SHP77 treated with DMSO at 0.1 percent for 48 hours (cell line): ENCODE results near the gene GNS.

Source experiments
- DNase-seq: peaks from one replicate; lab custom pipeline; 2025; lab: John Stamatoyannopoulos, UW

Gene GNS

DNA sequence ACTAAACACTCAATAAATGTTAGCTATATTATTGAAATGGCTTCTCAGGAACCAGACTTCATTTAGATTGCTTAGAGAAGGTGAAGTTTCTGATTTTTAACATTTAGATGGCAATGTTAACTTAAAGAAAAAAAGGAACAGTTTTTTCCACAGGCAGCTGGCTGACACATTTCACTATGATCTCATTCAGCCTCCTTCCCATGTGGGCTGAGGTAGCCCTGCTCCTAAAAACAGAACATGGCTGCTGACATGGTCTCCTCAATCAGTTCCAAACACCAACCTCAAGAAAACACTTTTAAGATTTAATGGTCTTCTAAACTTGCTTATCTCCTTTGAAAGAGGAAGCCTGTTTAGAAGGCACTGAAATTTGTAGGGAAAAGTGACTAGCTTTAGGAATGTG is 23.8 kb downstream of the GNS start:
- DNase-seq: no peak

DNA sequence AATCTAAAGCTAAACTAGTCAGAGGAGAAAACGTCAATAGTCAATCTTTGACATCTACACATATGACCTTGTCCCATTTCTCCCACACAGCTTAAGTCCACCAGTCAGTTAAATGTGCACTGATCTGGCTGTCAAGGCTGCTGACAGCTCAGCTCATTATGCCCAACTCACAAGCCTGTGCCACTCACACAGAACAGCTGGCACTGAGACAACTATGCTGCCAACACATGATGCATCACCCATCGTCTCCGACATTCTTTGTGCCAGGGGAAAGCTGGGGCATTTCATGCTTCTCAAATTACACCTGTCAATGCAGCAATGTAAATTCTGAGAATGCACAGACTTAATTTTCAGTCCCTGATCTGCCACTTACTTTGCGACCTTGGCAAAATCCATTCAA is 25.3 kb downstream of the GNS start:
- no peak for DNase-seq

DNA sequence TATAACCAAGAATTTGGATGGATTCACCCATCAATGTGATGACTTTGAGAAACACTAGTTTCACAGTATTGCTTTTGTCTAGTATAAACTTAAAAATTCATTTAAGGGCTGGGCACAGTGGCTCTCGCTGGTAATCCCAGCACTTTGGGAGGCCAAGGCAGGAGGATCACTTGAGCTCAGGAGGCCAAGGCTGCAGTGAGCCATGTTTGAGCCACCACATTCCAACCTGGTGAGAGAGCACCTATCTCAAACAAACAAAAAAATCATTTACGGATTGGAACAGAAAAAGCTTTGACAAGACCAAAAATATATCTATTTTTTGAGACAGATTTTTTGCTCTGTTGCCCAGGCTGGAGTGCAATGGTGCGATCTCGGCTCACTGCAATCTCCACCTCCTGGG is 27.5 kb downstream of the GNS start:
- no peak for DNase-seq

DNA sequence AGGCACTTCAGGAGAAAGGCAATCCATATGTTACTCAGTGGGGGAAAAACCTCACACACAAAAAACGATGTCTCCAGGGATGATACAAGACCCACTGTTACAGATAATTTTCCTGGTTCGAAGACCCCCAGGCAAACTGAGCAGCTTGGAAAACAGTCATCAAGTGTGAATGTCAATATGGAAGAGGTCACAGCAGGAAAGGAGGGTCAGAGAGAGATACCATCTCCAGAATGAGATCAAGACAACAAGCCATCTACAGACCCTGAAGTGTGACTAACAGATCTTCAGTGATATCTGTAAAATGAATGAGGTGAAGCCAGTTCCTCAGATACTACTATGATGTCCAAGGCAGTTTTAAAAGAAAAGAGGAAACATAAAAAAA is 28.6 kb downstream of the GNS start:
- no peak for DNase-seq

DNA sequence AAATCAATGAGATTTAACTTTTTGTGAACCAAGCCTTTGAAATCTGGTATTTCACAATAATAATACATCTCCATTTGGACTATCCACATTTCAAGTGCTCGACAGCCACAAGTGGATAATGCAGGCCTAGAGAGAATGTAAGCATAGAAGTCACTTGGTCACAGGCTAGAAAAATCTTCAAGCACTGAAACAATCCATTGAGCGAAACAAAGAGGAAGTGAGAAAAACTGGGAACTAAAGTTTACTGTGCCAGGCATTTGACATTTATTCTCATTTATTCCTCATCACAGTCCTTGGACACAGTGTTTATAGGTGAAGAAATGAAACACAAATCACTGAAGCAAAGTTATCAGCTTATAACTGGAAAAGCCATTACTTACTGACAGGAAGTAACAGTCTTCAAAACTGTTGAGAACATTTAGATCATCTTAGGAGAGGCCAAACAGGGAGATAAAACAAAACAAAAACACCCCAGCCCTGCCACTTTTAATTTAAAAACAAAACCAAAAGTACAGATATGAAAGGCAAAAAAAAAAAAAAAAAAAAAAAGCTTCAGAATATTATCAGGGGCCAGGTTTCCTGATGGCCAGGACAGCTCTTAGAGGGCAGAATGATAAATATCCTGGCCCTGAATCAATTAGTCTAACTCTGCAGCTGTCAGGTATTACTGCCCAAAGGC is 29.2 kb downstream of the GNS start:
- DNase-seq: no peak

DNA sequence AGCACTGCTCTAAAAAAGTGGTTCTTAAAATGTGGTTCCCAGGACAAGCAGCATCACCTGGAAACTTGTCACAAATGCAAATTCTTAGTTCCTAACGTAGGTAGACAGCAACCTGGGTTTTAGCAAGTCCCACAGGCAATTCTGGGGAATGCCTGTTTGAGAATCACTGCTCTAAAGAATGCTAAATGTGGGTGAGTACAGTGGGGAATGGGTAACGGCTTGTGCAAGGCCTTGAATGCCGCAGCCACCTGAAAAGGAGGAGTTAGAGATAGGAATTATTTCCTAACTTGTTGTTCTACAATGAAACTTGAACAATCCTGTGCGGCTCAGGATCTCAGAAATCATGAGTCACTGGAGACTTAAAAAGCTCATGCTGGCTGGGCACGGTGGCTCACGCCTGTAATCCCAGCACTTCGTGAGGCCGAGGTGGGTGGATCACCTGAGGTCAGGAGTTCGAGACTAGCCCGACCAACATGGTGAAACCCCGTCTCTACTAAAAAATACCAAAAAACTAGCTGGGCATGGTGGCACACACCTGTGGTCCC is 34.9 kb downstream of the GNS start:
- no peak for DNase-seq

DNA sequence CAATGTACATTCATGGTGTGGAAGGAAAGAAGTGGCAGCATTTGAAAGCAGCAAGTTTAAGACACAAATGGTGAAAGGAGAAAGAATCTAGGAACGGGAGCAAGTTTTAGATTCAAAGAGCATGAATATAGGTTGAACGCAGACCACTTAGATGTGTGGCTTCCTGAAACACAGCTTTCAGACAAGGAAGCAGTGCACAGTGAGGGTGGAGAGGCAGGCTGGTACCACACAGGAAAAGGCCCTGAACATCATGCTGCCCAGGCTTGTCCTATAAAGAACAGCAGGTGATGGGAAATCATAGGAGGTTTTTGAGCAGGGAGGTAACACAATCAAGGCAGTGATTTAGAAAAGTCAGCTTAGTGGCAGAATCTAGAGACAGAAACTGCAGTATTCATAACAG is 35.6 kb downstream of the GNS start:
- no peak for DNase-seq

DNA sequence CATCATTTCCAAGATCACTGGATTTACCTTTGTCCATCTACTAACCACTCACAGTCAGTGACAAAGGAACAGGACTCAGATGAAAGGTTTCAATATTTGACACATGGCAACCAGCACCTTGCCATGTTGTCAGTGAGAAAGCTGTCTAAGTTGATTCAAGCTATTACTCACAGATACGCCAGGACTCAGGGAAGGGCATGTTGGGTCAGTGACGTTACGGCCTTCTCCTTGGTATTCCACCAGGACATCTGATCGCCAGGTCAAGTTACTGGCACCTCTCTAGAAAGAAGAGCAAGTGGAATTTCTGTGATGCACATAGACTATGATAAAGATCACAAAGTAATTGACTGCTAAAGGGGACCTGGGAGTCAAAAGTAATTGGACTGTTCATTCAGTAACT is 36.4 kb downstream of the GNS start:
- no peak for DNase-seq

DNA sequence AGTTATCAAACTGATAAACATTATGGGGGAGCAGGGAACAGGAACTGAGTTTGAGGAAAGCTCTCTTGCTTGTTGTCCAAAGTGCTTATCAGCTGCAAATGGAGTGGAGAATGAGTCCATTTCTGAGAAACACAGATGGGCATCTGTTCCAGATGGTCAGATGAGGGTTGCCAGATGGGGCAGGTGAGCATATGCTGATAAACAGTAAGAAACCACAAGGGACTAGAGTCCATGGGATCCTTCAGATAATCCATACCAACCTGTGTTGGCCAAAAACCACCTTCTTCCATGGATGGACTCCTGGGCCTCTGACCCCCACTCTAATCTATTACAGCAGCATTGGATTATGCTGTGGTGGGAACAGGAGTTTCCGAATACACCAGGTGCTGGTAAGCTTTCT is 38.3 kb downstream of the GNS start:
- DNase-seq: no peak

DNA sequence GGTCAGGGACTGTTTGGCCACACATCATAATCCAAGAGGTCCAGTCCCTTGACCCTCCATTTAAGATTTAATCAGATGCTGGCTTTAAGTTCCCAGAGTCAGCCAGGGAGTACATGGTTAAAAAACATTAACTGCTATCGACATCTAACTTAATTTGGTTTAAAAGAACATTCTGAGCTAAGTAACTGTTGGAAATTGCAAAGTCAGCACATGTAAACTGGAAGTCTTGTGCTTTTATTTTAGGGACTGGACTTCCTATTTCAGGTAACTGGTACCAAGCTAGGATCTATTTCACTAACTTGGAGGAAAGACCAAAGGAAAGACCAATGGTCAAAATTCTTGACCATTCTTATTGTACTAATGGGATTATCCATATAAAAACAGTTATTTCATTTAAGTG is 40.6 kb downstream of the GNS start:
- DNase-seq: no peak

DNA sequence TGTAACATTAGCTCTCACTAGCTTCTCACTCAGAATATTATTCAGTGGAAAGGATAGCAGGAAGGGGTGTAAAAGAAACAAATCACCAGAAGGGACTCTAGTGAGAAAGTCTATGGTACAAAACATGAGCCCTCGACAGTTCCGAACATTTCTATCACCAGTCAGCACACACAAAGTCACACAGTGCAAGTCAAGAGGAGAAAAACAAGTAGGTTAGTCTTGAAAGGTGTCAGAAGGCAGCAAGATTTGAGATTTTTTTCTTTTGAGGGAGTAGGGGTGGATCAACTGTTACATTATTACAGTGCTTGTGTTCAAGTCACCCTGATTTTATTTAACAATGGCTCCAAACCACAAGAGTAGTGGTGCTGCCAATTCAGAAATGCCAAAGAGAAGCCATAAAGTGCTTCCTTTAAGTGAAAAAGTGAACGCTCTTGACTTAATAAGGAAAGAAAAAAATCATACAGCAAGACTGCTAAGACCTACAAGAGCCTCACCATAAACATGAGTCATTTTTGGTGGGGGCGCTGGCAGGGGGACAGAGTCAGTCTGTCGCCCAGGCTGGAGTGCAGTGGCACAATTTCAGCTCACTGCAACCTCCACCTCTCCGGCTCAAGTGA is 42.3 kb downstream of the GNS start:
- no peak for DNase-seq

DNA sequence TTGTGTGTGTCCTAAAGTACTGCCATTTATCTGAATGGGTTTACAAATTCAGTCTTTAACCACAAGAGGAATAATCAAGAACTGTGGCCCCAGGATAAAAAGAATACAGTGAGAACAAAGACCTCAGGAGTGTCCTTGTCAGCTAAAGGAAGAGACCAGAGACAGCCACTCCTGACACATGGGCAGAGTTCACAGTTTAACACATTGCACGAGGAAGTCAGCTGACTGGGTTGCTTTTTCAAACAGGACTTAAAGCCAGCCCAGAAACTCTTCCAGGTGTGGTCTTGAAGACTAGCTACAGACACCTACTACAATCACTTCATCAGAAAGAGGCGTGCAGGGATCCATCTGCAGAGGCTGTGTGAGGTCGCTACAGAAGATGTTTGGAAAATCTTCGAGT is 42.8 kb downstream of the GNS start:
- no peak for DNase-seq

DNA sequence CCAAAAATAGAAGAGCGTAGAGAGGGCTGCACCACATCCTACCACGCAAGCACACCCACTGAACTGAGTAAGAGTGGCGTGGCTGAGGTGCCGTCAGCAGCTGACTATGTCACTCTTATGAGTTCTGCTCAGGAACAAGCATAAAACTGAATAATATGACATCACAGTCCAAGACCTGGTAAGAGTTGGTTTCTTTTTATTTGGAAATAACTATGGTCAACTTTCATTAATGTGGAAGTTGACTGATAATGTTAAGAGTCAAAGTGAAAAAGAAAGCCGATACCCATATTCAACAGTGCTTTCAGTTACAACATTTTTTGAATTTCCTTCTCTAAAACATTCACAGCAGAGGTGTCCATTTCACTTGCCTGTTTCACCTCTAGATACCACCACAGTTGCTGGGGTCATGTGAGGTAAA is 44.6 kb downstream of the GNS start:
- no peak for DNase-seq

DNA sequence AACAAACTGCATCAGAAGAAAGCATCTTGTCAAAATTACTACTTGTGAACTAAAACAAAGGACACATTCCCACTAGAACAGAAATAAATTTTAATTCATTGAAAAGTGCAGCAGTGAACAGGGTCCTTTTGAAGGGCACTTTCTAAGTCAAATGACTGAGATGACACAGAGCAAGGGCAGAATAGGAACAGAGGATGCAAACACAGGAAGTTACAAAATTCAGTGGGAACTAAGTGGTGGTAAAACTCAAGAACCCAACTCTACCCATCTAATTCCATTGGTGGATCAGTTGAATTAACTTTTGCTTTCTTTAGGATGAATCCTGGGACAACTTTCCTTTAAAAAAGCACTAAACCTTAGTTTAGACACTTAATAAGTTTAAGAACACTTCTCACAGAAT is 45.8 kb downstream of the GNS start:
- no peak for DNase-seq

DNA sequence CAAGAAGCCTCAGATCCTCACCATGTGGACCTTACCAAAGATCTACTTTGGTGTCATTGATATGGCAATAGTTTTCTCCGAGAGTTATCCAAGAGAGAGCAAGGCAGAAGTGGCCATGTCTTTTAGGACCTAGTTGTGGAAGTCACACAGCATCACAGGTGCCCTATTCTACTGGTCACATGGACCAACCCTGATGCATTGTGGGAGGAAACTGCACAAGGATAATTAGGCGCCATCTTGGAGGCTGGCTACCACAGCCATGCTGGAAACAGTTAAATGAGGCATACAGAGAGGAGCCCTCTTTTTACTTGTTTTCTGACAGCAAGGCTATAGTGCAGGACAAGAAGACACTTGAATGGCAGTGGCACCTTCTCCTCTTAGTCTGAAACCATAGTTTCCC is 49.8 kb downstream of the GNS start:
- DNase-seq: no peak

DNA sequence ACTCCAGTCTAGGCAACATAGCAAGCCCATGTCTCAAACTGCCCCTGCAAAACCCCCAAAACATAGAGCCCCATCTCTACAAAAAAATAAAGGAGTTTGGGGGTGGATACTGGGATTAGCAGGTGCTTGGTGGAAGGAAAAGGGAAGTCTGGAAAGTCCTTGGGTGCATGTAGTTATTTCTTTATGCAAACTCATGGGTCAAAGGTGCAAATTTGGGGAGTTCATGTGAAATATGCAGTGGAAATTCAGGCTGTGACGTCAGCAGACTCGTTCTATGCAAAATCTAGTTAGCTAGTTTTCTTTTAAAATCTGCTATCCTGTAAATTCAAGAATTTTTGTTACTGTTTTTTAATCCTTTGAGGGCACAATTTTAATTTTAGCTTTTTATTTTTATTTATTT is 51.3 kb downstream of the GNS start:
- DNase-seq: no peak

DNA sequence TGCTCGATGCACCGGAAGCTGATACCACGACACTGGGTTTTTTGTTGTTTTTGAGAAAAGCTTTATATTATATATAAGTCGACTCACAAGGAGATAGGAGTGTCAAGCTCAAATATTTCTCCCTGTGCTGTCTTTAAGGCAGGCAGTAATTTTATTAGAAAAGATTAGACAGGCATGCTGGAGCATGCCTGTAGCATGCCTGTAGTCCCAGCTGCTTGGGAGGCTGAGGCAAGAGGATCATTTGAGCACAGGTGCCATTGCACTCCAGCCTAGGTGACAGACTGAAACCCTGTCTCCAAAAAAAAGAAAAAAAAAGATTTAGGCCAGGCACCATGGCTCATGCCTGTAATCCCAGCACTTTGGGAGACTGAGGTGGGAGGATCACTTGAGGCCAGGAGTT is 51.8 kb downstream of the GNS start:
- DNase-seq: no peak

DNA sequence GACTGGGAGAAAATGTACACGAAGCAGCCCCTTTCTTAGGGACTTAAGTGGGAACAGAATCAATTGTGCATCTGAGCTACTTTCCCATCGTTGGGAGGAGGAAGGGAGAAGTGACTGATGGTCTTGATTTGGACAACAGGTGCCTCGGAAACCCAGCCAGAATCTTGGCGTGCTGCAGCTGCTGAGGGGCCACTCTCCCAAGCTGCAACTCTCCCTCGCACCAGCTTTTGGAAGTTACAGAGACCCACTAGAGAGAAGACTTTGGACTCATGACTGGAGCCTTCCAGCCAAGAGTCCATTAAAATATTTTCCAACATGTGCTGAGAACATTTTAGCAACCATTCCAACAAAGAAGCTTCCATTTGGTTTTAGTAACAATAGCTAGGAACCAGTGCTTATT is 52.3 kb downstream of the GNS start:
- DNase-seq: no peak

DNA sequence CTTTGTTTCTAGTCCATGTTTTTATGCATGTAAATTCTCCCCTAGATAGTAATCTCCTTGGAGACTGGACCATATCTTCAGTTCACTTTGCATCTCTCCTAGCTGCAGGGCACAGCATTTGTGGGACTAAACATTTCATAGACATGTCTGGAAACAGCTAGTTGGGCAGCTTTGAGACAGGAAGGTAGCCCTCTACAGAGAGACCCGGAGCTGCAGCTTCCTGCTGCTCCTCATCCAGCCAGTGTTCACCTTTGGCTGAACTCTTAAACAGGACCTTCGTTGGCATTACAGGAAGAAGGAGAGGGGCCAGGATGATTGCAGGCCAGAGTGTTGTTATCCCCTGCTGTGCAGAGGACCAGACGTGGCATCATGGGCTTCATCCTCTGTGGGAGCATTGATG is 52.9 kb downstream of the GNS start:
- no peak for DNase-seq

DNA sequence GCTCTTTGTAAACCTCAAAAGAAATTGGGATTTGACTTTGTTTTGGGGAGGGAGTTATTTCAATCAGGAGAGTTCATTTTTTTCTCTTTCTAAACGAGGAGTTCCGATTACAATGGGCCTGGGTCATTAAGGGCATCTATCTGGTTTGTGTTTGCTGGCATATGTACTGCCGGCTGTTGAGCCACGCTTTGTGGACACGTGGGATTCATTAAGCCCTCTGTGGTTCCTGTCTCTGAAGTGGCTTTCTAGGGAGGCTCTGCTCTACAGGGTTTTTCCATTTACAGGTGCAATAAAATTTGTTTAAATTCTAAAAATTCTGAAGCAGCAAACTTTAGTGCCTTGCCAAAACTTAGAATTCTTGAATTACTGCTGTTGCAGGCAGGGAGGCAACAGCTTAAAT is 57.9 kb downstream of the GNS start:
- no peak for DNase-seq

DNA sequence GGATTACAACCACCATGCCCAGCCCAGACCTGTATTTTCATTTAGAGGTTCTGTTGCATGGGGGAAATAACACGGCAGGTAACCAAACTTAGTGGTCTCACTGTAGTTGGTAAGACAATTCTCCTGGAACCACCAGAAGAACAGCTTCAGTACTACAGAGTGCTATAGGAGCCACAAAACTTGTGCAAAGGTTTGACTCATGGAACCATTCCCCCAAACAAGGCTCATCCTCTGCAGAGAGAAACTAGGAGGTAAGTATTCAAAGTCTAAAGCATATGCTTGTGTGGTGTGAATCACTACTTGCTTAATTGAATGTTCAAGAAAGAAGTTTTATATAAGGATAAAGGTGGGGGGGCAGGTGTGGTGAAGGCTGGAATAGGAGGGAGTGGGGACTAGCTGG is 58.7 kb downstream of the GNS start:
- DNase-seq: no peak

DNA sequence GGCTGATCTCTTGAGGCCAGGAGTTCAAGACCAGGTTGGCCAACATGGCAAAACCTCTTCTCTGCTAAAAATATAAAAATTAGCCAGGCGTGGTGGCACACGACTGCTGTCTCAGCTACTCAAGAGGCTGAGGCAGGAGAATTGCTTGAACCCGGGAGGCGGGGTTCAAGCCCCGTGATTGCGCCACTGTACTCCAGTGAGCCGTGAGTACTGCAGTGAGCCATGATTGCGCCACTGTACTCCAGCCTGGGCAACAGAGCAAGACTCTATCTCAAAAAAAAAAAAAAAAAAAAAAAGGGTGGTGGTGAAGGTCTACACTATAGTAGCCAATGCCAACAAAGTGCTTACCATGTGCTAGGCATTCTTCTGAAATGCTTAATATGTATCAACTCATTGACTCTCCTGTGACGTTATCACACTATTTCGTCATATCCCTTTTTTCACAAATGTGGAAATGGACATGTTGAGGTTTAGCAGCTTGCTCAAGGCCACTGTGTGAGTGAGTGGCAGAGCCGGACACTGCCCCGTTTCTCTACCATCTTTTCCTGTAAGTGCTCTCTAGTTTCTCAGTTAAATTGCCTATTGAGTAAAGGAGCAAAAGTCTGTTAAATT is 59.6 kb downstream of the GNS start:
- DNase-seq: no peak

DNA sequence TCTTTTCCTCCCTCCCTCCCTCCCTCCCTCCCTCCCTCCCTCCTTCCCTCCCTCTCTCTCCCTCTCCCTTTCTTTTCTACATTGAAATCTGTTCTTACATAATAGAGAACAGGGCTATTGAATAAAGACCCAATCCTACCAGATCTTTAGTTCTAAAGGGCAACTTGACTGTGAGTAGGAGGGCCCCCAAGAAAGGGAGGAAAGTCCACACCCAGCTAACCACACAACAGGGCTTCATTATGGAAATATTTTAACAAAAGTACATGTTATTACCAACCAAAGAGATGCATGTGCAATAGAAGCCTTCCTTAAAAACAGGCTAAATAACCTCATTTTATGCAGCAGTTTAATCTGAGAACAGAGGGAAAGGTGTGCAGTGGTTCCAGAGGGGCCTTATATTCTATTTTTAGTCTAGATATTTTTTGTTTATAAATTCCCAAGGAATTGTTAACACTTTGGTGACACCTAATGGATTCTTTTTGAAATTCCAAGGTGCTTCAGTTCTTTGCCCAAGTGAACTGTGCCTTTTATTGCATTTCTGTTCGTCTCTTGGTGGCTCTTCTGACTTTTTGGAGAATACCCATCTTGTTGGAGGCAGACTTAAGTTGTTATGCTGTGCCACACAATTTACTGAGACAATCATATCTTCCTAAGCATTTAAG is 63.0 kb downstream of the GNS start:
- DNase-seq: no peak
